ENCODE data around the gene ZNF783.
A peak's percentile ranks its signal among the peaks of the same experiment; 100 is the strongest.

ZNF783 gene

GRCh38 chr7:149283321-149283720, 21.3 kb downstream of the ZNF783 start:
- no peak for DNase-seq

GRCh38 chr7:149284343-149284742, 22.3 kb downstream of the ZNF783 start:
- no peak for DNase-seq

GRCh38 chr7:149284850-149285585, 23.0 kb downstream of the ZNF783 start:
- DNase-seq, result peak; percentile 81 to 93

GRCh38 chr7:149285603-149286002, 23.6 kb downstream of the ZNF783 start:
- DNase-seq, result peak in 1 of 2 experiments; percentile 11

- DNase-seq, result no peak
These were observed 24.9 kb downstream of the ZNF783 start for GRCh38 chr7:149286811-149287400.

GRCh38 chr7:149287622-149288021, 25.6 kb downstream of the ZNF783 start:
- DNase-seq, result no peak

- DNase-seq, result no peak
These were observed 27.3 kb downstream of the ZNF783 start for GRCh38 chr7:149289262-149289661.

GRCh38 chr7:149289856-149290255, 27.9 kb downstream of the ZNF783 start:
- no peak for DNase-seq

- DNase-seq, result no peak
These were observed 29.2 kb downstream of the ZNF783 start for GRCh38 chr7:149291036-149291780.

GRCh38 chr7:149291781-149292461, 29.9 kb downstream of the ZNF783 start:
- DNase-seq, result no peak

- DNase-seq, result no peak
These were observed 30.4 kb downstream of the ZNF783 start for GRCh38 chr7:149292462-149292823.

- DNase-seq, result no peak
These were observed 31.3 kb downstream of the ZNF783 start for GRCh38 chr7:149293338-149293737.

GRCh38 chr7:149293946-149294633, 32.1 kb downstream of the ZNF783 start:
- DNase-seq, result no peak

- DNase-seq, result no peak
These were observed 32.9 kb downstream of the ZNF783 start for GRCh38 chr7:149294634-149295480.

- no peak for DNase-seq
These were observed 33.5 kb downstream of the ZNF783 start for GRCh38 chr7:149295481-149295850.

GRCh38 chr7:149296368-149296767, 34.4 kb downstream of the ZNF783 start:
- no peak for DNase-seq

GRCh38 chr7:149297034-149297755, 35.2 kb downstream of the ZNF783 start:
- no peak for DNase-seq

- DNase-seq, result no peak
These were observed 38.8 kb downstream of the ZNF783 start for GRCh38 chr7:149300620-149301285.

GRCh38 chr7:149302222-149302621, 40.2 kb downstream of the ZNF783 start:
- no peak for DNase-seq

GRCh38 chr7:149302865-149303264, 40.9 kb downstream of the ZNF783 start:
- no peak for DNase-seq

GRCh38 chr7:149304006-149304405, 42.0 kb downstream of the ZNF783 start:
- DNase-seq, result no peak

Measured in NCI-H446 (cell line).